ENCODE results near the gene MTMR3. TPM values are rescaled to one million over a fixed set of nuclear protein-coding genes. Genes with fewer than 3 reads are reported as not detected.

MTMR3 gene
- total RNA-seq, 1 donor from 2014 or later = 41.2 TPM

GRCh38 chr22:30031764-30032455 lies 148.9 kb downstream of the MTMR3 start:
- TF ChIP-seq CTCF (IDR thresholded peaks at IDR 0.05) = no peak
- H3K9me3 Mint-ChIP-seq (ENCODE audit: unreplicated experiment) = no peaks in the 10 kb centered on the region
- H3K27ac Mint-ChIP-seq (ENCODE audit: unreplicated experiment) = no peak overlapping the region
- no peak overlapping the region for H3K4me3 Mint-ChIP-seq (ENCODE audit: unreplicated experiment)
- no peaks in the 10 kb centered on the region for H3K27me3 Mint-ChIP-seq (ENCODE audit: unreplicated experiment)
- DNase-seq (ENCODE audit: extremely low spot score, unreplicated experiment) = no peak
- no peaks in the 10 kb centered on the region for H3K4me1 Mint-ChIP-seq (ENCODE audit: unreplicated experiment)
- peaks cover 21% of the 10 kb centered on the region for H3K36me3 Mint-ChIP-seq (ENCODE audit: unreplicated experiment)

DNA sequence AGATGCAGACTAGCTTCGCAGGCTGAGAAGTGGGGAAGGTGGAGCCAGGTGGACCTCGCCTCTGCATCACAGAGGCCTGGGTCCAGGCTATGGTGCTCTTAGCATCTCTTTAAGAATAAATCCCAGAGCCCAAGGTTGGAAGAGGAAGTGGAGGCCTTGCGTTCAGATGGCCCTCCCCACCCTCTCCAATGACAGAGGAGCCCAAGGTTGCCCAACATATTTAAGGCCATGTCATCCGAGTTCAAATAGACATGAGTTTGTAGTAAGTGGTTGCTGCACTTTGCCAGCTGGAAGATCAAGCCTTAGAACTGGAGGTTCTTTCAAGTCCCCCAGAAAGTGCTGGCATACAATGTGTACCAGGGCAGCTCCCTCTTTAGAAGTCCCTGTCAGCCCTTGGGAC lies 150.2 kb downstream of the MTMR3 start:
- Mint-ChIP-seq H3K27me3 (ENCODE audit: unreplicated experiment) (no peaks in the 10 kb centered on the region), H3K4me1 (ENCODE audit: unreplicated experiment) (peaks cover under 1% of the 10 kb centered on the region), H3K9me3 (ENCODE audit: unreplicated experiment) (no peaks in the 10 kb centered on the region), H3K4me3 (ENCODE audit: unreplicated experiment) (no peak overlapping the region), H3K27ac (ENCODE audit: unreplicated experiment) (no peak overlapping the region), H3K36me3 (ENCODE audit: unreplicated experiment) (peaks cover 13% of the 10 kb centered on the region)
- TF ChIP-seq CTCF (IDR thresholded peaks at IDR 0.05) = no peak
- no peak for DNase-seq (ENCODE audit: extremely low spot score, unreplicated experiment)

DNA sequence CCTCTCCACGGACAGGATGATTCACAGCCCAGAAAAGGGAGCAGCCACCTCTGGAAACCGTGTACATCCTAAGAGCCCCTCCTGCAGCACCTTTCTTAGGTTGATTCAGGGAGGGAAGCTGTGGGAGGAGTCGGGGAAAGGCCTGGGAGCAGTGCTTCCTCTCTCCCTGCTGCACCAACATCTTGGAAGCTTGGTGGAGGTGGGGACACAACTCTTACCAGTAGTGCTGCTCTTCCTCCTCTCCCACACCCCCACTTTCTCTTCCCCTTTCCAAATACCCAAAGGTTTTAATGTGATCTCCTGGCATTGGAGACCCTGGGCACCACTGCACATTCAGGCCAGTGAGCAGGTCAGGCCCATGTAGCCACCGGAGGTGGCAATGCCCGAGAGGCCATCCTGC lies 150.9 kb downstream of the MTMR3 start:
- H3K4me3 Mint-ChIP-seq (ENCODE audit: unreplicated experiment) = no peak overlapping the region
- H3K36me3 Mint-ChIP-seq (ENCODE audit: unreplicated experiment) = peaks cover 9% of the 10 kb centered on the region
- TF ChIP-seq CTCF (IDR thresholded peaks at IDR 0.05) = no peak
- peaks cover 3% of the 10 kb centered on the region for H3K4me1 Mint-ChIP-seq (ENCODE audit: unreplicated experiment)
- no peaks in the 10 kb centered on the region for H3K27me3 Mint-ChIP-seq (ENCODE audit: unreplicated experiment)
- H3K27ac Mint-ChIP-seq (ENCODE audit: unreplicated experiment) = no peak overlapping the region
- DNase-seq (ENCODE audit: extremely low spot score, unreplicated experiment) = no peak
- H3K9me3 Mint-ChIP-seq (ENCODE audit: unreplicated experiment) = no peaks in the 10 kb centered on the region

DNA sequence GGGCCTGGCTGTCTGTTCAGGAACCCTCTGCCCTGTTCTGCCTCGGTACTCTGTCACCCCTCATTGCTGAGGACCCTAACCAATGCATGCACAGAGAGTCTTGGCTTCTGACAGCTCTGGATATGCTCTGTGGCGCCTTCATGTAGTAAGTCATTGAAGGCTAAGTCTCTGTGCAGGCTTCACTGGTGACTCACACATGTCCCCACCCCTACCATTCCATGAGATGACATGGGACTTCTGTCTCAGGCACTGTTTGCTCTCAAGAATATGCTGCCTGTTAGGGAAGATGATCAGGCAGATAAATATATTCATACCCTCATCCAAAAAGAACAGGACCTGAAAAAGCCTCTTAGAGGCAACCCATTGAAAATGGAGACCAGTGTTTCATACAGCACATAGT lies 153.7 kb downstream of the MTMR3 start:
- no peak overlapping the region for H3K4me3 Mint-ChIP-seq (ENCODE audit: unreplicated experiment)
- peaks cover 3% of the 10 kb centered on the region for H3K4me1 Mint-ChIP-seq (ENCODE audit: unreplicated experiment)
- H3K27ac Mint-ChIP-seq (ENCODE audit: unreplicated experiment) = no peak overlapping the region
- no peaks in the 10 kb centered on the region for H3K9me3 Mint-ChIP-seq (ENCODE audit: unreplicated experiment)
- no peak for TF ChIP-seq CTCF (IDR thresholded peaks at IDR 0.05)
- H3K27me3 Mint-ChIP-seq (ENCODE audit: unreplicated experiment) = no peaks in the 10 kb centered on the region
- H3K36me3 Mint-ChIP-seq (ENCODE audit: unreplicated experiment) = peaks cover 4% of the 10 kb centered on the region
- DNase-seq (ENCODE audit: extremely low spot score, unreplicated experiment) = no peak

- TF ChIP-seq CTCF (IDR thresholded peaks at IDR 0.05) = no peak
- H3K27ac Mint-ChIP-seq (ENCODE audit: unreplicated experiment) = no peak overlapping the region
- H3K4me3 Mint-ChIP-seq (ENCODE audit: unreplicated experiment) = no peak overlapping the region
- H3K36me3 Mint-ChIP-seq (ENCODE audit: unreplicated experiment) = peaks cover 4% of the 10 kb centered on the region
- H3K27me3 Mint-ChIP-seq (ENCODE audit: unreplicated experiment) = no peaks in the 10 kb centered on the region
- DNase-seq (ENCODE audit: extremely low spot score, unreplicated experiment) = no peak
- no peaks in the 10 kb centered on the region for H3K9me3 Mint-ChIP-seq (ENCODE audit: unreplicated experiment)
- H3K4me1 Mint-ChIP-seq (ENCODE audit: unreplicated experiment) = peaks cover 6% of the 10 kb centered on the region
Observed at GRCh38 chr22:30038219-30038618, 155.2 kb downstream of the MTMR3 start.
